Neural cell (in vitro differentiated cells): Measurements from ENCODE around the gene SPEG. TPM values are rescaled to one million over a fixed set of nuclear protein-coding genes. Genes with fewer than 3 reads are reported as not detected.

ENCODE experiments used
- H2AFZ ChIP-seq: fragments of 200-600, 300-800 bp; sonication (generic), shearing (Covaris generic); 2 replicates; pipeline ENCODE4 v1.6.0; 2014; ENCODE audit warnings: low read depth, mild to moderate bottlenecking, antibody characterized with exemption, low read length, moderate library complexity
- H3F3A ChIP-seq: fragments of 200-600 bp; shearing (Covaris generic); 2 replicates; pipeline ENCODE4 v1.6.1; 2016; ENCODE audit warnings: mild to moderate bottlenecking, moderate library complexity, mixed read lengths, antibody characterized with exemption, low read length; ENCODE audit not compliant: insufficient read depth, poor library complexity, severe bottlenecking
- H3K27ac ChIP-seq: fragments of 200-600, 300-800 bp; sonication (generic), shearing (Covaris generic); 2 replicates; pipeline ENCODE4 v1.5.1; 2014; ENCODE audit warnings: mild to moderate bottlenecking, low read length, moderate library complexity
- H3K27me3 ChIP-seq: fragments of 300-800, 200-600 bp; sonication (generic), shearing (Covaris generic); 2 replicates; pipeline ENCODE4 v1.6.0; 2014; ENCODE audit warnings: mild to moderate bottlenecking, low read depth, low read length, moderate library complexity; ENCODE audit not compliant: insufficient read depth
- H3K36me3 ChIP-seq: fragments of 300-800, 200-600 bp; sonication (generic), shearing (Covaris generic); 2 replicates; pipeline ENCODE4 v1.5.1; 2014; ENCODE audit warnings: mild to moderate bottlenecking, antibody characterized with exemption, low read length, moderate library complexity; ENCODE audit not compliant: insufficient read depth
- H3K4me2 ChIP-seq: fragments of 300-800, 200-600 bp; sonication (generic), shearing (Covaris generic); 2 replicates; pipeline ENCODE4 v1.6.0; 2014; ENCODE audit warnings: mild to moderate bottlenecking, low read length
- H3K4me3 ChIP-seq: fragments of 300-800, 200-600 bp; sonication (generic), shearing (Covaris generic); 2 replicates; pipeline ENCODE4 v1.5.1; 2014; ENCODE audit warnings: mild to moderate bottlenecking, low read length, moderate library complexity
- H3K79me2 ChIP-seq: fragments of 200-600 bp; shearing (Covaris generic); replicated peaks from 2 replicates; pipeline ENCODE4 v1.6.0; 2014; ENCODE audit warnings: mild to moderate bottlenecking, low read length, moderate library complexity; ENCODE audit not compliant: insufficient read depth
- H3K9ac ChIP-seq: fragments of 300-800, 200-600 bp; sonication (generic), shearing (Covaris generic); 2 replicates; pipeline ENCODE4 v1.6.1; 2016; ENCODE audit warnings: mild to moderate bottlenecking, low read length, mixed read lengths
- H3K9me2 ChIP-seq: fragments of 200-600 bp; shearing (Covaris generic); 2 replicates; pipeline ENCODE4 v1.6.1; 2016; ENCODE audit warnings: mild to moderate bottlenecking, low read length, mixed read lengths; ENCODE audit not compliant: insufficient read depth
- H3K9me3 ChIP-seq: fragments of 200-600, 300-800 bp; sonication (generic), shearing (Covaris generic); 2 replicates; pipeline ENCODE4 v1.6.1; 2016; ENCODE audit warnings: mild to moderate bottlenecking, mixed run types, low read length, moderate library complexity, mixed read lengths
- H4K20me1 ChIP-seq: fragments of 200-600 bp; shearing (Covaris generic); 2 replicates; pipeline ENCODE4 v1.6.1; 2016; ENCODE audit warnings: mild to moderate bottlenecking, mixed run types; ENCODE audit not compliant: insufficient read depth
- CTCF ChIP-seq: fragments of 450-650 bp; IDR thresholded peaks from 2 replicates; pipeline ENCODE4 v1.5.1; 2014; ENCODE audit warnings: antibody characterized with exemption, mild to moderate bottlenecking, moderate library complexity; ENCODE audit not compliant: poor library complexity, severe bottlenecking
- EP300 ChIP-seq: fragments of 450-650 bp; conservative IDR thresholded peaks from 2 replicates; pipeline ENCODE4 v1.6.1; 2014; ENCODE audit warnings: antibody characterized with exemption, mild to moderate bottlenecking, moderate library complexity; ENCODE audit not compliant: poor library complexity, severe bottlenecking
- EZH2 ChIP-seq: fragments of 200-600, 300-800 bp; shearing (Covaris generic), sonication (generic); IDR thresholded peaks from 2 replicates; pipeline ENCODE4 v1.6.1; 2014; ENCODE audit warnings: antibody characterized with exemption, low read length, borderline replicate concordance, mild to moderate bottlenecking; ENCODE audit not compliant: insufficient read depth, poor library complexity, severe bottlenecking
- MXI1 ChIP-seq: fragments of 450-650 bp; conservative IDR thresholded peaks from 2 replicates; pipeline ENCODE4 v1.6.1; 2014; ENCODE audit warnings: antibody characterized with exemption, mild to moderate bottlenecking; ENCODE audit not compliant: poor library complexity, severe bottlenecking
- POLR2AphosphoS5 ChIP-seq: IDR thresholded peaks from 2 replicates; pipeline ENCODE4 v1.6.1; 2012
- RAD21 ChIP-seq: fragments of 450-650 bp; conservative IDR thresholded peaks from 2 replicates; pipeline ENCODE4 v1.6.1; 2014; ENCODE audit warnings: antibody characterized with exemption, mild to moderate bottlenecking, moderate library complexity
- REST ChIP-seq: IDR thresholded peaks from 2 replicates; pipeline ENCODE4 v1.6.1; 2012; ENCODE audit warnings: borderline replicate concordance
- SMC3 ChIP-seq: fragments of 450-650 bp; conservative IDR thresholded peaks from 2 replicates; pipeline ENCODE4 v1.6.1; 2014; ENCODE audit warnings: antibody characterized with exemption, mild to moderate bottlenecking, moderate library complexity; ENCODE audit not compliant: poor library complexity
- TAF1 ChIP-seq: IDR thresholded peaks from 2 replicates; pipeline ENCODE4 v1.6.1; 2012; ENCODE audit warnings: low read depth
- polyA plus RNA-seq: library from polyadenylated mRNA; depleted of rRNA; stranded (reverse); fragments of >200 nt; gene quantifications from 2 replicates; pipeline ENCODE4 v1.2.3, GENCODE V29; 2014

Gene SPEG
- polyA plus RNA-seq, 1 donor from 2014 or later = 58.3 TPM

DNA sequence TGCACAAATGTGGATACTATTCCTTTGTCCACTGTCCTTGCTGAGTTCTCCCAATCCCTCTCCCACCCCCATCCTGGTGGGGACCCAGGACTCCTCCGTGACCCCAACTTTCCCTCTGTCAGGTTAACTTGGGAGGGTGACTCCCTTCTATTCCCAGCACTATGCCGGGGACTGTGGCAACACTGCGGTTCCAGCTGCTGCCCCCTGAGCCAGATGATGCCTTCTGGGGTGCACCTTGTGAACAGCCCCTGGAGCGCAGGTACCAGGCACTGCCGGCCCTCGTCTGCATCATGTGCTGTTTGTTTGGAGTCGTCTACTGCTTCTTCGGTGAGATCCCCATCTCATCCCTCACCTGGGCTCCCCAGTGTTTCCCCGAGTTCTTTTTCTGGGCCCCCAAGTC lies 109.9 kb downstream of the SPEG start:
- Histone ChIP-seq H3K79me2 (peaks cover 17% of the 10 kb centered on the region), H3K36me3 (peaks cover 5% of the 10 kb centered on the region), H3K27ac (peak overlapping the region; percentile 89), H3K4me2 (peak overlapping the region; percentile 90), H4K20me1 (peaks cover 2% of the 10 kb centered on the region), H3F3A (no peaks in the 10 kb centered on the region), H3K27me3 (no peaks in the 10 kb centered on the region), H3K4me3 (peak overlapping the region; percentile 90), H3K9ac (peak overlapping the region; percentile 97), H3K9me3 (no peaks in the 10 kb centered on the region), H3K9me2 (no peaks in the 10 kb centered on the region), H2AFZ (peak overlapping the region; percentile 73)
- TF ChIP-seq EP300 (no peak), TAF1 (no peak), REST (no peak), MXI1 (no peak), POLR2AphosphoS5 (peak; percentile 35), CTCF (no peak), EZH2 (no peak)

DNA sequence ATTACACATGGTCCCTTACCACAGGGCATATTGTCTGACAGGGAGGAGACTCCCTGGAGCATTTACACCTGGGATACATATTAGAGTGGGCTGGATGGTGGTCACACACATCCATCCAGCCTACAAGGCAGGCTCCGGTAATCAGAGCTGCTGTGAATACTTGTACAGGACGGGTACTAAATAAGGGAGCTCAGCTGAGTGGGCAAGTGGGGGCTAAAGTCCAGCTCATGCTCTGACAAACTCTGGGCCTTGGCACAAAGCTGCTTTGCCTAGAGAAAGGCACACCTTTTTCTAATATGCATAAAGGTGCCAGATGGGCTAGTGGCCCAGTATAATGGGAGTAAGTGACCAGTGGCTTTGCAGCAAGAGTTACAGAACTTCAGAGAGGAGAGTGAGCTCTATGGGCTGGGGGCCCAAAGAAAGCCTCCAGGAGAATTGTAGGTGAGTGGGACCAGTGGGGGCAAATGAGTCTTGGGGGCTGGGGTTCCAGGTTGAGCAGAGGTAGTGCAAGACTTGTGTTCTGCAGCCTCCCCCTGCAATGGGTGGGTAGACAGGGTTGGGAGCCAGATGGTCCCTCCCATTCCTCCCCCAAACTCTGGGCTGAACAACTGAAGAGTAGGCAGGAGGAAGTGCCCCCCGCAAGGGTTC lies 110.8 kb downstream of the SPEG start:
- H3K9ac ChIP-seq = peak overlapping the region; percentile 97
- no peaks in the 10 kb centered on the region for H3K9me3 ChIP-seq
- H2AFZ ChIP-seq = no peak overlapping the region
- H3K79me2 ChIP-seq = peaks cover 17% of the 10 kb centered on the region
- H3K36me3 ChIP-seq = peaks cover 5% of the 10 kb centered on the region
- peaks cover 2% of the 10 kb centered on the region for H4K20me1 ChIP-seq
- H3K4me2 ChIP-seq = peak overlapping the region; percentile 90
- TF ChIP-seq SMC3 = no peak
- TF ChIP-seq EZH2 = no peak
- no peak for TF ChIP-seq REST
- TF ChIP-seq EP300 = no peak
- TF ChIP-seq RAD21 = no peak
- no peak for TF ChIP-seq TAF1
- TF ChIP-seq CTCF = no peak
- TF ChIP-seq MXI1 = no peak
- no peak for TF ChIP-seq POLR2AphosphoS5
- H3K27ac ChIP-seq = no peak overlapping the region
- H3K27me3 ChIP-seq = no peaks in the 10 kb centered on the region
- no peaks in the 10 kb centered on the region for H3F3A ChIP-seq
- peak overlapping the region; percentile 90 for H3K4me3 ChIP-seq
- no peaks in the 10 kb centered on the region for H3K9me2 ChIP-seq
